CD14-positive monocyte (primary cell): ENCODE measurements around the gene RPS29. TPM values are rescaled to one million over a fixed set of nuclear protein-coding genes. Genes with fewer than 3 reads are reported as not detected.

Experiments used
- DNase-seq, 3 donors: peaks; one replicate each; pipeline ENCODE4 v3.0.0-alpha.2; 2011 to 2022
- H2AFZ ChIP-seq: 2 replicates; pipeline ENCODE4 v1.6.0; 2012; ENCODE audit warnings: mild to moderate bottlenecking, low read depth, low read length, inconsistent platforms; ENCODE audit not compliant: insufficient read depth, poor library complexity, severe bottlenecking
- H3K27ac ChIP-seq, 2 donors: 1 replicate in 1 of 2; 2 replicates in 1 of 2; pipeline ENCODE4 v1.5.1; 2012 to 2013; ENCODE audit warnings: low read length in 2 of 2, control low read depth in 1 of 2, inconsistent platforms in 1 of 2, low read depth in 1 of 2, mild to moderate bottlenecking in 1 of 2
- H3K27me3 ChIP-seq, 2 donors: one replicate each; pipeline versions ENCODE4 v1.6.0 to v1.6.1; 2011 to 2013; ENCODE audit warnings: low read length in 2 of 2; ENCODE audit not compliant: control insufficient read depth in 2 of 2, insufficient read depth in 2 of 2
- H3K36me3 ChIP-seq, 2 donors: replicated peaks in 1 of 2; 1 replicate in 1 of 2; 2 replicates in 1 of 2; pipeline versions ENCODE4 v1.5.1 to v1.6.1; 2012 to 2013; ENCODE audit warnings: low read length in 2 of 2, control low read depth in 1 of 2, inconsistent platforms in 1 of 2, mild to moderate bottlenecking in 1 of 2; ENCODE audit not compliant: insufficient read depth in 2 of 2, control insufficient read depth in 1 of 2
- H3K4me1 ChIP-seq, 2 donors: 1 replicate in 1 of 2; 2 replicates in 1 of 2; pipeline versions ENCODE4 v1.5.1 to v1.6.1; 2012 to 2013; ENCODE audit warnings: low read length in 2 of 2, control low read depth in 1 of 2, inconsistent platforms in 1 of 2, mild to moderate bottlenecking in 1 of 2, moderate library complexity in 1 of 2; ENCODE audit not compliant: insufficient read depth in 2 of 2, control insufficient read depth in 1 of 2
- H3K4me2 ChIP-seq: replicated peaks from 2 replicates; pipeline ENCODE3; 2012; ENCODE audit warnings: low read length, moderate library complexity, mild to moderate bottlenecking; ENCODE audit not compliant: poor library complexity, severe bottlenecking; ENCODE audit errors: extremely low read depth
- H3K4me3 ChIP-seq, 3 experiments: fragments of 200-600 bp in 1 of 3; sonication (generic) in 1 of 3; replicated peaks in 1 of 3; 1 replicate in 2 of 3; 2 replicates in 1 of 3; pipeline ENCODE4 v1.5.1; 2011 to 2013; ENCODE audit warnings: low read length in 3 of 3, mild to moderate bottlenecking in 3 of 3, control low read depth in 2 of 3, low read depth in 2 of 3, inconsistent platforms in 1 of 3, moderate library complexity in 1 of 3
- H3K79me2 ChIP-seq: 2 replicates; pipeline ENCODE4 v1.6.0; 2012; ENCODE audit warnings: mild to moderate bottlenecking, control low read depth, inconsistent platforms, low read length, moderate library complexity; ENCODE audit not compliant: insufficient read depth
- H3K9ac ChIP-seq: 2 replicates; pipeline ENCODE4 v1.6.0; 2017; ENCODE audit warnings: low read length, mild to moderate bottlenecking; ENCODE audit not compliant: insufficient read depth, poor library complexity, severe bottlenecking
- H3K9me3 ChIP-seq, 2 donors: replicated peaks in 1 of 2; 1 replicate in 1 of 2; 2 replicates in 1 of 2; pipeline versions ENCODE4 v1.5.1 to v1.6.1; 2012 to 2013; ENCODE audit warnings: low read length in 2 of 2, control low read depth in 1 of 2; ENCODE audit not compliant: control insufficient read depth in 1 of 2, insufficient read depth in 1 of 2
- H4K20me1 ChIP-seq: 2 replicates; pipeline ENCODE4 v1.6.0; 2012; ENCODE audit warnings: mild to moderate bottlenecking, low read length, control low read depth, moderate library complexity; ENCODE audit not compliant: insufficient read depth
- H3K27ac Mint-ChIP-seq, 7 donors: one replicate each; pipeline ENCODE4 v1.8.0; 2020; ENCODE audit warnings: mild to moderate bottlenecking in 7 of 7, mixed read lengths in 7 of 7, moderate library complexity in 6 of 7, inconsistent platforms in 2 of 7
- H3K27me3 Mint-ChIP-seq, 3 donors: one replicate each; pipeline ENCODE4 v1.8.0; 2021 to 2022; ENCODE audit warnings: low read depth in 3 of 3, mild to moderate bottlenecking in 3 of 3, mixed read lengths in 3 of 3, moderate library complexity in 3 of 3, inconsistent platforms in 1 of 3
- H3K36me3 Mint-ChIP-seq, 2 donors: one replicate each; pipeline ENCODE4 v1.8.0; 2020; ENCODE audit warnings: mixed read lengths in 2 of 2, inconsistent platforms in 1 of 2, mild to moderate bottlenecking in 1 of 2
- H3K4me1 Mint-ChIP-seq: one replicate; pipeline ENCODE4 v1.8.0; 2020; ENCODE audit warnings: mild to moderate bottlenecking, mixed read lengths
- H3K4me3 Mint-ChIP-seq, 2 donors: one replicate each; pipeline ENCODE4 v1.8.0; 2020; ENCODE audit warnings: mild to moderate bottlenecking in 2 of 2, mixed read lengths in 2 of 2, moderate library complexity in 1 of 2
- H3K9me3 Mint-ChIP-seq, 7 donors: one replicate each; pipeline ENCODE4 v1.8.0; 2020 to 2022; ENCODE audit warnings: mixed read lengths in 7 of 7, mild to moderate bottlenecking in 6 of 7, moderate library complexity in 6 of 7, inconsistent platforms in 2 of 7
- WGBS: methylation state at CpG from one replicate; pipeline ENCODE4 v1.1.5; 2013; ENCODE audit warnings: missing lambda C conversion rate; ENCODE audit not compliant: insufficient coverage; 5-methylcytosine and 5-hydroxymethylcytosine counted together
- intact Hi-C, 2 donors: fragments of 100-400 bp; cut with micrococcal nuclease; formaldehyde crosslinking; loops; one replicate each; pipeline versions ENCODE4 v1.15.0 to v1.15.1; 2023
- polyA plus RNA-seq, 3 donors: library from polyadenylated mRNA; depleted of rRNA in 1 of 3; unstranded in 2 of 3; stranded (reverse) in 1 of 3; fragments of 300-500 nt in 2 of 3; fragments of >200 nt in 1 of 3; fragmentation: Illumina TruSeq in 2 of 3; gene quantifications; 1 replicate in 2 of 3; 2 replicates in 1 of 3; pipeline ENCODE4 v1.2.3, GENCODE V29; 2012 to 2021
- TF ChIP-seq, protein P1 (sequence below): fragments of 200-600 bp; IDR thresholded peaks from one replicate; pipeline ENCODE4 v1.8.0; 2022; ENCODE audit warnings: antibody characterized with exemption, mild to moderate bottlenecking

RPS29 gene
- polyA plus RNA-seq, 3 donors, result 2,325 to 4,497 (median 2,965) TPM

DNA sequence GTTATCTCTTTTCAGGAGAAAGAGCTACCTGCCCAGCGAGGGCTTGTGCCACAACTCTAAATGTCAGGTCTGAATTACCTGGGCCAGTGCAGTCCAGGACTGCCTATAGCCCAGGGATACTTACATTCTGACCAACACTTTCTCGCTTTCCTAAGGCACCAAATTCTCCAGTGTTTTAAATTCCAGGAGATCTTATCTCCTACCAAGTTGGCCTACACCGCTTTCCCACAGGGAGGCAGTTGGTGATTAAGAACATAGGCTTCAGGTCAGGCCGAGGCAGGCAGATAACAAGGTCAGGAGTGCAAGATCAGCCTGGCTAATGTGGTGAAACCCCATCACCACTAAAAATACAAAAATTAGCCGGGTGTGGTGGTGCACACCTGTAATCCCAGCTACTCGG lies 41.1 kb downstream of the RPS29 start:
- DNase-seq, result no peak
- Mint-ChIP-seq H3K36me3 (no peaks in the 10 kb centered on the region), H3K4me1 (no peaks in the 10 kb centered on the region), H3K4me3 (no peak overlapping the region), H3K27me3 (peaks cover 0 to 4% (median 4%) of the 10 kb centered on the region in 3 donors), H3K27ac (no peak overlapping the region), H3K9me3 (peaks cover 5 to 31% (median 19%) of the 10 kb centered on the region in 7 donors)
- Histone ChIP-seq H3K4me3 (no peak overlapping the region), H3K27me3 (no peaks in the 10 kb centered on the region), H3K27ac (no peak overlapping the region), H3K4me2 (no peak overlapping the region), H3K9me3 (peaks cover 7 to 13% of the 10 kb centered on the region in 2 donors), H3K79me2 (no peaks in the 10 kb centered on the region), H3K36me3 (no peaks in the 10 kb centered on the region), H2AFZ (no peak overlapping the region), H3K9ac (no peak overlapping the region), H3K4me1 (no peaks in the 10 kb centered on the region), H4K20me1 (no peaks in the 10 kb centered on the region)
- intact Hi-C loops, result no loop called here
- TF ChIP-seq, protein P1, sequence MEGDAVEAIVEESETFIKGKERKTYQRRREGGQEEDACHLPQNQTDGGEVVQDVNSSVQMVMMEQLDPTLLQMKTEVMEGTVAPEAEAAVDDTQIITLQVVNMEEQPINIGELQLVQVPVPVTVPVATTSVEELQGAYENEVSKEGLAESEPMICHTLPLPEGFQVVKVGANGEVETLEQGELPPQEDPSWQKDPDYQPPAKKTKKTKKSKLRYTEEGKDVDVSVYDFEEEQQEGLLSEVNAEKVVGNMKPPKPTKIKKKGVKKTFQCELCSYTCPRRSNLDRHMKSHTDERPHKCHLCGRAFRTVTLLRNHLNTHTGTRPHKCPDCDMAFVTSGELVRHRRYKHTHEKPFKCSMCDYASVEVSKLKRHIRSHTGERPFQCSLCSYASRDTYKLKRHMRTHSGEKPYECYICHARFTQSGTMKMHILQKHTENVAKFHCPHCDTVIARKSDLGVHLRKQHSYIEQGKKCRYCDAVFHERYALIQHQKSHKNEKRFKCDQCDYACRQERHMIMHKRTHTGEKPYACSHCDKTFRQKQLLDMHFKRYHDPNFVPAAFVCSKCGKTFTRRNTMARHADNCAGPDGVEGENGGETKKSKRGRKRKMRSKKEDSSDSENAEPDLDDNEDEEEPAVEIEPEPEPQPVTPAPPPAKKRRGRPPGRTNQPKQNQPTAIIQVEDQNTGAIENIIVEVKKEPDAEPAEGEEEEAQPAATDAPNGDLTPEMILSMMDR, result no peak
- 93% methylated on average over 2 of the region's 6 CpGs for WGBS

DNA sequence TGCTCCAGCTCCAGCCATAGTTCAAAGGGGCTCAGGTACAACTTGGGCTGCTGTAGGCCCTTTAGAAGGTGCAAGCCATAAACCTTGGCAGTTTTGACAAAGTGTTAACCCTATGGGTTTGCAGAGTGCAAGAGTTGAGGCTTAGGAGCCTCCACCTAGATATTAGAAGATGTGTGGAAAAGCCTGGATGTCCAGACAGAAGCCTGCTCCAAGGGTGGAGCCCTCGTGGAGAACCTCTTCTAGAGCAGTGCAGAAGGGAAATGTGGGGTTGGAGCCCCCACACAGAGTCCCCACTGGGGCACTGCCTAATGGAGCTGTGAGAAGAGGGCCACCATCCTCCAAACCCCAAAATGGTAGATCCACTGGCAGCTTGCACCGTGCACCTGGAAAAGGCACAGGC lies 45.1 kb downstream of the RPS29 start:
- WGBS, result 100% methylated on average over 1 of the region's 2 CpGs
- H3K4me1 Mint-ChIP-seq, result no peaks in the 10 kb centered on the region
- H3K79me2 ChIP-seq, result no peaks in the 10 kb centered on the region
- H3K27me3 ChIP-seq, result no peaks in the 10 kb centered on the region
- H3K4me1 ChIP-seq, result no peaks in the 10 kb centered on the region
- H3K9ac ChIP-seq, result no peak overlapping the region
- H2AFZ ChIP-seq, result no peak overlapping the region
- TF ChIP-seq, protein P1, result no peak
- H3K4me3 ChIP-seq, result no peak overlapping the region
- H3K9me3 Mint-ChIP-seq, result peaks cover 5 to 22% (median 18%) of the 10 kb centered on the region in 7 donors
- no peak overlapping the region for H3K4me3 Mint-ChIP-seq
- no peak overlapping the region for H3K4me2 ChIP-seq
- no peaks in the 10 kb centered on the region for H3K36me3 ChIP-seq
- H3K27me3 Mint-ChIP-seq, result peaks cover 0 to 4% (median 0%) of the 10 kb centered on the region in 3 donors
- H4K20me1 ChIP-seq, result no peaks in the 10 kb centered on the region
- DNase-seq, result no peak
- H3K27ac ChIP-seq, result no peak overlapping the region
- H3K27ac Mint-ChIP-seq, result no peak overlapping the region
- no peaks in the 10 kb centered on the region for H3K36me3 Mint-ChIP-seq
- intact Hi-C loops, result no loop called here
- H3K9me3 ChIP-seq, result peaks cover 7 to 13% of the 10 kb centered on the region in 2 donors
